ENCODE measurements around the gene ANAPC2. TPM values are rescaled to one million over a fixed set of nuclear protein-coding genes. Genes with fewer than 3 reads are reported as not detected.

The ANAPC2 gene
- total RNA-seq, 1 experiment from 2014 or later = 80.9 TPM

- TF ChIP-seq, protein P1, sequence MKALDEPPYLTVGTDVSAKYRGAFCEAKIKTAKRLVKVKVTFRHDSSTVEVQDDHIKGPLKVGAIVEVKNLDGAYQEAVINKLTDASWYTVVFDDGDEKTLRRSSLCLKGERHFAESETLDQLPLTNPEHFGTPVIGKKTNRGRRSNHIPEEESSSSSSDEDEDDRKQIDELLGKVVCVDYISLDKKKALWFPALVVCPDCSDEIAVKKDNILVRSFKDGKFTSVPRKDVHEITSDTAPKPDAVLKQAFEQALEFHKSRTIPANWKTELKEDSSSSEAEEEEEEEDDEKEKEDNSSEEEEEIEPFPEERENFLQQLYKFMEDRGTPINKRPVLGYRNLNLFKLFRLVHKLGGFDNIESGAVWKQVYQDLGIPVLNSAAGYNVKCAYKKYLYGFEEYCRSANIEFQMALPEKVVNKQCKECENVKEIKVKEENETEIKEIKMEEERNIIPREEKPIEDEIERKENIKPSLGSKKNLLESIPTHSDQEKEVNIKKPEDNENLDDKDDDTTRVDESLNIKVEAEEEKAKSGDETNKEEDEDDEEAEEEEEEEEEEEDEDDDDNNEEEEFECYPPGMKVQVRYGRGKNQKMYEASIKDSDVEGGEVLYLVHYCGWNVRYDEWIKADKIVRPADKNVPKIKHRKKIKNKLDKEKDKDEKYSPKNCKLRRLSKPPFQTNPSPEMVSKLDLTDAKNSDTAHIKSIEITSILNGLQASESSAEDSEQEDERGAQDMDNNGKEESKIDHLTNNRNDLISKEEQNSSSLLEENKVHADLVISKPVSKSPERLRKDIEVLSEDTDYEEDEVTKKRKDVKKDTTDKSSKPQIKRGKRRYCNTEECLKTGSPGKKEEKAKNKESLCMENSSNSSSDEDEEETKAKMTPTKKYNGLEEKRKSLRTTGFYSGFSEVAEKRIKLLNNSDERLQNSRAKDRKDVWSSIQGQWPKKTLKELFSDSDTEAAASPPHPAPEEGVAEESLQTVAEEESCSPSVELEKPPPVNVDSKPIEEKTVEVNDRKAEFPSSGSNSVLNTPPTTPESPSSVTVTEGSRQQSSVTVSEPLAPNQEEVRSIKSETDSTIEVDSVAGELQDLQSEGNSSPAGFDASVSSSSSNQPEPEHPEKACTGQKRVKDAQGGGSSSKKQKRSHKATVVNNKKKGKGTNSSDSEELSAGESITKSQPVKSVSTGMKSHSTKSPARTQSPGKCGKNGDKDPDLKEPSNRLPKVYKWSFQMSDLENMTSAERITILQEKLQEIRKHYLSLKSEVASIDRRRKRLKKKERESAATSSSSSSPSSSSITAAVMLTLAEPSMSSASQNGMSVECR (CRISPR knock-in tag; IDR thresholded peaks at IDR 0.05; ENCODE audit: borderline replicate concordance) = peak; percentile 90; the same call in 1 of the 2 replicates
- TF ChIP-seq, protein P2, sequence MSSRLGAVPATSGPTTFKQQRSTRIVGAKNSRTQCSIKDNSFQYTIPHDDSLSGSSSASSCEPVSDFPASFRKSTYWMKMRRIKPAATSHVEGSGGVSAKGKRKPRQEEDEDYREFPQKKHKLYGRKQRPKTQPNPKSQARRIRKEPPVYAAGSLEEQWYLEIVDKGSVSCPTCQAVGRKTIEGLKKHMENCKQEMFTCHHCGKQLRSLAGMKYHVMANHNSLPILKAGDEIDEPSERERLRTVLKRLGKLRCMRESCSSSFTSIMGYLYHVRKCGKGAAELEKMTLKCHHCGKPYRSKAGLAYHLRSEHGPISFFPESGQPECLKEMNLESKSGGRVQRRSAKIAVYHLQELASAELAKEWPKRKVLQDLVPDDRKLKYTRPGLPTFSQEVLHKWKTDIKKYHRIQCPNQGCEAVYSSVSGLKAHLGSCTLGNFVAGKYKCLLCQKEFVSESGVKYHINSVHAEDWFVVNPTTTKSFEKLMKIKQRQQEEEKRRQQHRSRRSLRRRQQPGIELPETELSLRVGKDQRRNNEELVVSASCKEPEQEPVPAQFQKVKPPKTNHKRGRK (CRISPR knock-in tag; IDR thresholded peaks at IDR 0.05; ENCODE audit: borderline replicate concordance) = no peak
- no peak for TF ChIP-seq TEAD4 (CRISPR knock-in tag; IDR thresholded peaks at IDR 0.05)
- 0 out of 2 replicates have a peak, but pooled peaks have one; percentile 62 for TF ChIP-seq RELA (CRISPR knock-in tag; IDR thresholded peaks at IDR 0.05; ENCODE audit: borderline replicate concordance)
- TF ChIP-seq, protein P3, sequence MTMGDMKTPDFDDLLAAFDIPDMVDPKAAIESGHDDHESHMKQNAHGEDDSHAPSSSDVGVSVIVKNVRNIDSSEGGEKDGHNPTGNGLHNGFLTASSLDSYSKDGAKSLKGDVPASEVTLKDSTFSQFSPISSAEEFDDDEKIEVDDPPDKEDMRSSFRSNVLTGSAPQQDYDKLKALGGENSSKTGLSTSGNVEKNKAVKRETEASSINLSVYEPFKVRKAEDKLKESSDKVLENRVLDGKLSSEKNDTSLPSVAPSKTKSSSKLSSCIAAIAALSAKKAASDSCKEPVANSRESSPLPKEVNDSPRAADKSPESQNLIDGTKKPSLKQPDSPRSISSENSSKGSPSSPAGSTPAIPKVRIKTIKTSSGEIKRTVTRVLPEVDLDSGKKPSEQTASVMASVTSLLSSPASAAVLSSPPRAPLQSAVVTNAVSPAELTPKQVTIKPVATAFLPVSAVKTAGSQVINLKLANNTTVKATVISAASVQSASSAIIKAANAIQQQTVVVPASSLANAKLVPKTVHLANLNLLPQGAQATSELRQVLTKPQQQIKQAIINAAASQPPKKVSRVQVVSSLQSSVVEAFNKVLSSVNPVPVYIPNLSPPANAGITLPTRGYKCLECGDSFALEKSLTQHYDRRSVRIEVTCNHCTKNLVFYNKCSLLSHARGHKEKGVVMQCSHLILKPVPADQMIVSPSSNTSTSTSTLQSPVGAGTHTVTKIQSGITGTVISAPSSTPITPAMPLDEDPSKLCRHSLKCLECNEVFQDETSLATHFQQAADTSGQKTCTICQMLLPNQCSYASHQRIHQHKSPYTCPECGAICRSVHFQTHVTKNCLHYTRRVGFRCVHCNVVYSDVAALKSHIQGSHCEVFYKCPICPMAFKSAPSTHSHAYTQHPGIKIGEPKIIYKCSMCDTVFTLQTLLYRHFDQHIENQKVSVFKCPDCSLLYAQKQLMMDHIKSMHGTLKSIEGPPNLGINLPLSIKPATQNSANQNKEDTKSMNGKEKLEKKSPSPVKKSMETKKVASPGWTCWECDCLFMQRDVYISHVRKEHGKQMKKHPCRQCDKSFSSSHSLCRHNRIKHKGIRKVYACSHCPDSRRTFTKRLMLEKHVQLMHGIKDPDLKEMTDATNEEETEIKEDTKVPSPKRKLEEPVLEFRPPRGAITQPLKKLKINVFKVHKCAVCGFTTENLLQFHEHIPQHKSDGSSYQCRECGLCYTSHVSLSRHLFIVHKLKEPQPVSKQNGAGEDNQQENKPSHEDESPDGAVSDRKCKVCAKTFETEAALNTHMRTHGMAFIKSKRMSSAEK (CRISPR knock-in tag; IDR thresholded peaks at IDR 0.05; ENCODE audit: borderline replicate concordance) = no peak
- TF ChIP-seq SP1 (CRISPR knock-in tag; conservative IDR thresholded peaks at IDR 0.05) = peak; percentile 43
- TF ChIP-seq, protein P4, sequence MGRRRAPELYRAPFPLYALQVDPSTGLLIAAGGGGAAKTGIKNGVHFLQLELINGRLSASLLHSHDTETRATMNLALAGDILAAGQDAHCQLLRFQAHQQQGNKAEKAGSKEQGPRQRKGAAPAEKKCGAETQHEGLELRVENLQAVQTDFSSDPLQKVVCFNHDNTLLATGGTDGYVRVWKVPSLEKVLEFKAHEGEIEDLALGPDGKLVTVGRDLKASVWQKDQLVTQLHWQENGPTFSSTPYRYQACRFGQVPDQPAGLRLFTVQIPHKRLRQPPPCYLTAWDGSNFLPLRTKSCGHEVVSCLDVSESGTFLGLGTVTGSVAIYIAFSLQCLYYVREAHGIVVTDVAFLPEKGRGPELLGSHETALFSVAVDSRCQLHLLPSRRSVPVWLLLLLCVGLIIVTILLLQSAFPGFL (CRISPR knock-in tag; IDR thresholded peaks at IDR 0.05; ENCODE audit: borderline replicate concordance) = no peak
- no peak; the same call in none of the 2 replicates for TF ChIP-seq ELF4 (CRISPR knock-in tag; IDR thresholded peaks at IDR 0.05; ENCODE audit: low read depth)
- TF ChIP-seq GTF2I (CRISPR knock-in tag; conservative IDR thresholded peaks at IDR 0.05) = no peak
- TF ChIP-seq ZNF671 (CRISPR knock-in tag; IDR thresholded peaks at IDR 0.05) = no peak
- no peak for TF ChIP-seq CREB1 (CRISPR knock-in tag; IDR thresholded peaks at IDR 0.05)
- TF ChIP-seq, protein P5, sequence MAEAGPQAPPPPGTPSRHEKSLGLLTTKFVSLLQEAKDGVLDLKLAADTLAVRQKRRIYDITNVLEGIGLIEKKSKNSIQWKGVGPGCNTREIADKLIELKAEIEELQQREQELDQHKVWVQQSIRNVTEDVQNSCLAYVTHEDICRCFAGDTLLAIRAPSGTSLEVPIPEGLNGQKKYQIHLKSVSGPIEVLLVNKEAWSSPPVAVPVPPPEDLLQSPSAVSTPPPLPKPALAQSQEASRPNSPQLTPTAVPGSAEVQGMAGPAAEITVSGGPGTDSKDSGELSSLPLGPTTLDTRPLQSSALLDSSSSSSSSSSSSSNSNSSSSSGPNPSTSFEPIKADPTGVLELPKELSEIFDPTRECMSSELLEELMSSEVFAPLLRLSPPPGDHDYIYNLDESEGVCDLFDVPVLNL (CRISPR knock-in tag; IDR thresholded peaks at IDR 0.05; ENCODE audit: borderline replicate concordance, low read depth) = no peak; the same call in 1 of the 2 replicates
- no peak for TF ChIP-seq OVOL2 (CRISPR knock-in tag; IDR thresholded peaks at IDR 0.05; ENCODE audit: borderline replicate concordance)
- peak; percentile 59; the same call in 1 of the 2 replicates for TF ChIP-seq FOXP1 (CRISPR knock-in tag; IDR thresholded peaks at IDR 0.05; ENCODE audit: borderline replicate concordance)
- TF ChIP-seq EMX1 (CRISPR knock-in tag; IDR thresholded peaks at IDR 0.05) = no peak
- TF ChIP-seq PRDM15 (CRISPR knock-in tag; IDR thresholded peaks at IDR 0.05) = peak; percentile 7; the same call in 1 of the 2 replicates
- TF ChIP-seq ZNF232 (CRISPR knock-in tag; IDR thresholded peaks at IDR 0.05) = no peak; the same call in 1 of the 2 replicates
- no peak for TF ChIP-seq RORB (CRISPR knock-in tag; IDR thresholded peaks at IDR 0.05)
- TF ChIP-seq ZNF317 (CRISPR knock-in tag; IDR thresholded peaks at IDR 0.05; ENCODE audit: borderline replicate concordance, low read depth) = no peak
- peak; percentile 95 for TF ChIP-seq KAT7 (CRISPR knock-in tag; IDR thresholded peaks at IDR 0.05; ENCODE audit: borderline replicate concordance)
- peak; percentile 48; the same call in 1 of the 2 replicates for TF ChIP-seq SMAD3 (CRISPR knock-in tag; IDR thresholded peaks at IDR 0.05; ENCODE audit: borderline replicate concordance)
Measured at GRCh38 chr9:137168904-137169856, 19.2 kb downstream of the ANAPC2 start (continued).

Data from WTC11 (cell line).